Activated naive CD8-positive, alpha-beta T cell treated with anti-CD3 and anti-CD28 coated beads, Interleukin-2, amount 10 ng/mL, durations not matched to agents 7 days and 5 days (primary cell): Measurements from ENCODE around the gene CLCA4. TPM values are rescaled to one million over a fixed set of nuclear protein-coding genes. Genes with fewer than 3 reads are reported as not detected.
"Not testable (repeated sequence)": the region's sequence is repeated elsewhere in the genome, so short reads cannot be mapped to it uniquely, and the experiment has no call there.

Experiments
- ATAC-seq: fragments of 150-1000 bp; cut with Tn5 transposase; one replicate; pipeline ENCODE4 v1.10.0; 2021; ENCODE audit warnings: low read depth, moderate library complexity
- POLR2A ChIA-PET: fragments of 350-600 bp; sonication (Branson Sonifier 250); formaldehyde crosslinking; loops from one replicate; lab custom pipeline; 2021; ENCODE audit warnings: antibody characterized with exemption; lab: Charles Lee
- DNase-seq: peaks from one replicate; pipeline ENCODE4 v3.0.0; 2021
- H3K27ac Mint-ChIP-seq: one replicate; pipeline ENCODE4 v1.8.0; 2022; ENCODE audit warnings: mild to moderate bottlenecking, mixed read lengths
- H3K27me3 Mint-ChIP-seq: one replicate; pipeline ENCODE4 v1.8.0; 2022; ENCODE audit warnings: mild to moderate bottlenecking, moderate library complexity, mixed read lengths
- H3K36me3 Mint-ChIP-seq: one replicate; pipeline ENCODE4 v1.8.0; 2021; ENCODE audit warnings: mild to moderate bottlenecking, mixed read lengths
- H3K4me1 Mint-ChIP-seq: one replicate; pipeline ENCODE4 v1.8.0; 2021; ENCODE audit warnings: mixed read lengths
- H3K4me3 Mint-ChIP-seq: one replicate; pipeline ENCODE4 v1.8.0; 2022; ENCODE audit warnings: mild to moderate bottlenecking, moderate library complexity, mixed read lengths
- H3K9me3 Mint-ChIP-seq: one replicate; pipeline ENCODE4 v1.8.0; 2021; ENCODE audit warnings: mixed read lengths
- total RNA-seq, 2 experiments: library from RNA; stranded (reverse); gene quantifications; one replicate each; pipeline ENCODE4 v1.2.3, GENCODE V29; 2021

The CLCA4 gene, protein sequence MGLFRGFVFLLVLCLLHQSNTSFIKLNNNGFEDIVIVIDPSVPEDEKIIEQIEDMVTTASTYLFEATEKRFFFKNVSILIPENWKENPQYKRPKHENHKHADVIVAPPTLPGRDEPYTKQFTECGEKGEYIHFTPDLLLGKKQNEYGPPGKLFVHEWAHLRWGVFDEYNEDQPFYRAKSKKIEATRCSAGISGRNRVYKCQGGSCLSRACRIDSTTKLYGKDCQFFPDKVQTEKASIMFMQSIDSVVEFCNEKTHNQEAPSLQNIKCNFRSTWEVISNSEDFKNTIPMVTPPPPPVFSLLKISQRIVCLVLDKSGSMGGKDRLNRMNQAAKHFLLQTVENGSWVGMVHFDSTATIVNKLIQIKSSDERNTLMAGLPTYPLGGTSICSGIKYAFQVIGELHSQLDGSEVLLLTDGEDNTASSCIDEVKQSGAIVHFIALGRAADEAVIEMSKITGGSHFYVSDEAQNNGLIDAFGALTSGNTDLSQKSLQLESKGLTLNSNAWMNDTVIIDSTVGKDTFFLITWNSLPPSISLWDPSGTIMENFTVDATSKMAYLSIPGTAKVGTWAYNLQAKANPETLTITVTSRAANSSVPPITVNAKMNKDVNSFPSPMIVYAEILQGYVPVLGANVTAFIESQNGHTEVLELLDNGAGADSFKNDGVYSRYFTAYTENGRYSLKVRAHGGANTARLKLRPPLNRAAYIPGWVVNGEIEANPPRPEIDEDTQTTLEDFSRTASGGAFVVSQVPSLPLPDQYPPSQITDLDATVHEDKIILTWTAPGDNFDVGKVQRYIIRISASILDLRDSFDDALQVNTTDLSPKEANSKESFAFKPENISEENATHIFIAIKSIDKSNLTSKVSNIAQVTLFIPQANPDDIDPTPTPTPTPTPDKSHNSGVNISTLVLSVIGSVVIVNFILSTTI
- total RNA-seq, result not detected

- Mint-ChIP-seq H3K4me1 (no peaks in the 10 kb centered on the region), H3K36me3 (no peaks in the 10 kb centered on the region), H3K27ac (no peak within 1 kb of the TSS), H3K27me3 (peaks cover 4% of the 10 kb centered on the region), H3K4me3 (no peak within 1 kb of the TSS), H3K9me3 (peaks cover 1% of the 10 kb centered on the region)
- POLR2A ChIA-PET, result no interaction called here
- DNase-seq, result no peak
- no peak for ATAC-seq
Observed at GRCh38 chr1:86546787-86547221, at the start of gene CLCA4. Gene CLCA4, plus strand, starts transcription at chr1:86547078. Its CDS starts 42 bp downstream, at chr1:86547120.

DNA sequence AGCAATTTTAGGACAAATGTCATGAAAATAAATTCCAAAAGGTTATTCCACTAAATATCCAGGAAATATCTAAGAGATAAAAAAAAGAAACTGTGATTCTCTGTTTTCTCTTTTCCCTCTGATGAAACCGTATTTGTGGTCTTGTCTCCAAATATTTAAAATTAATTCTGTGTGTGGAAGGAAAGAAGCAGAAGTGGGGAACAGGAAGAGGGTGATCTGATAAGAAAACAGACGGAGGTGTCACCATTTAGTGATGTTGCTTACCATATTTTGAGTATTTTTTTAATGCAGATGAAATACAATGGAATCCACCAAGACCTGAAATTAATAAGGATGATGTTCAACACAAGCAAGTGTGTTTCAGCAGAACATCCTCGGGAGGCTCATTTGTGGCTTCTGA, 48.6 kb upstream of the CLCA4 start:
- Mint-ChIP-seq H3K27ac (no peak overlapping the region), H3K36me3 (no peaks in the 10 kb centered on the region), H3K9me3 (no peaks in the 10 kb centered on the region), H3K4me1 (peaks cover 10% of the 10 kb centered on the region), H3K4me3 (no peak overlapping the region), H3K27me3 (peaks cover 28% of the 10 kb centered on the region)
- no peak for DNase-seq
- ATAC-seq, result no peak
- POLR2A ChIA-PET, result no interaction called here

DNA sequence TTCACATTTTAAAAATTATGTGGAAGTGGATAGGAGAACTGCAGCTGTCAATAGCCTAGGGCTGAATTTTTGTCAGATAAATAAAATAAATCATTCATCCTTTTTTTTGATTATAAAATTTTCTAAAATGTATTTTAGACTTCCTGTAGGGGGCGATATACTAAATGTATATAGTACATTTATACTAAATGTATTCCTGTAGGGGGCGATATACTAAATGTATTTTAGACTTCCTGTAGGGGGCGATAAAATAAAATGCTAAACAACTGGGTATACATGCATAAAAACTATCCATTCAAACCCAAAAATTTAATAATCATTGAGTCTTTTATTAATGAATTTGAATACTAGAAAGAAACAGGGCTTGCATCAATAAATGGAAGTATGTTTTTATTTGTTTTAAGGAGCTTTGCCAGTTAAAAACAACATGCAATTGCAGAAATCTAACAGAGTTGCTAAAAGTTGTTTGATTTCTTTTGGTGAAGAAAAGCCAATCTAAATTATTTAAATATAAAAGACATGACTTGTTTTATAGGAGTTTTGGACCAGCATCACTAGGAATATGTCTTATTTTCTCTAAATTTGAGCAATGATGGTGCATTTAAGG, 46.8 kb upstream of the CLCA4 start:
- peaks cover 13% of the 10 kb centered on the region for H3K4me1 Mint-ChIP-seq
- no peak overlapping the region for H3K27ac Mint-ChIP-seq
- H3K4me3 Mint-ChIP-seq, result no peak overlapping the region
- no peaks in the 10 kb centered on the region for H3K9me3 Mint-ChIP-seq
- no peaks in the 10 kb centered on the region for H3K36me3 Mint-ChIP-seq
- H3K27me3 Mint-ChIP-seq, result peaks cover 28% of the 10 kb centered on the region
- ATAC-seq (no peak), DNase-seq (no peak)
- POLR2A ChIA-PET, result no interaction called here

DNA sequence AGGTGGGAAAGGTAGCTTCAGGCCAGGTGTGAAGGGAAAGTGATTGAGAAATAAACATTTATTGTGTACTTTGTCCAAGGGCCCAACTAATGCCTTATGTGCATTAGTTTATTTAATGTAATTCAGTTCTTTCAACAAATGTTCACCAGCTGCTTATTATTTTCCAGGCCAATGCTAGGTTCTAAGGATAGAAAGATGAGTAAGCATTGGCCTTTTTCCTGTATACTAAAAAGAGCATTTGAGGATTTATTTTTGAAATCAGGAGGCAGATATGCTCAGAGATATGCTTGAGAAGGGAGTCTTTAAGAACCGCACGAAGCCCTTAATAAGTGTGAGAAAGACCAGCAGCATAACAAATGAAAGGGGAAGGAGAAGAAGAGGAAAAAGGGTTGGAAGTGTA, 46.2 kb upstream of the CLCA4 start:
- Mint-ChIP-seq H3K4me1 (peaks cover 13% of the 10 kb centered on the region), H3K36me3 (no peaks in the 10 kb centered on the region), H3K27ac (no peak overlapping the region), H3K4me3 (no peak overlapping the region), H3K9me3 (no peaks in the 10 kb centered on the region), H3K27me3 (peaks cover 29% of the 10 kb centered on the region)
- POLR2A ChIA-PET, result no interaction called here
- DNase-seq (no peak), ATAC-seq (no peak)

- POLR2A ChIA-PET, result interaction anchor here (0.7 to 1.4 kb wide), 2 partner anchors 106 to 122 kb away, joined by 3 to 4 read pairs; partner anchors contain the start of gene ODF2L
- ATAC-seq, result peak; percentile 81
- Mint-ChIP-seq H3K4me1 (peaks cover 13% of the 10 kb centered on the region), H3K4me3 (peak overlapping the region; percentile 91), H3K27me3 (peaks cover 23% of the 10 kb centered on the region), H3K27ac (peak overlapping the region; percentile 49)
- peak; percentile 44 for DNase-seq
- not testable (repeated sequence) for H3K9me3 Mint-ChIP-seq, H3K36me3 Mint-ChIP-seq
Observed at GRCh38 chr1:86502125-86502646, 44.7 kb upstream of the CLCA4 start.

- no peak for DNase-seq
- POLR2A ChIA-PET, result interaction anchor here (0.7 to 1.4 kb wide), 2 partner anchors 107 to 123 kb away, joined by 3 to 4 read pairs; partner anchors contain the start of gene ODF2L
- peak; percentile 37 for ATAC-seq
- Mint-ChIP-seq H3K36me3 (no peaks in the 10 kb centered on the region), H3K27me3 (peaks cover 19% of the 10 kb centered on the region), H3K9me3 (no peaks in the 10 kb centered on the region), H3K4me3 (peak overlapping the region; percentile 91), H3K27ac (no peak overlapping the region), H3K4me1 (peaks cover 13% of the 10 kb centered on the region)
Observed at GRCh38 chr1:86502721-86503405, 44.0 kb upstream of the CLCA4 start.

GRCh38 chr1:86503406-86504136, 43.3 kb upstream of the CLCA4 start:
- DNase-seq (no peak), ATAC-seq (no peak)
- POLR2A ChIA-PET, result no interaction called here
- Mint-ChIP-seq H3K27me3 (peaks cover 13% of the 10 kb centered on the region), H3K36me3 (no peaks in the 10 kb centered on the region), H3K9me3 (no peaks in the 10 kb centered on the region), H3K27ac (no peak overlapping the region), H3K4me3 (peak overlapping the region; percentile 91), H3K4me1 (peaks cover 13% of the 10 kb centered on the region)

GRCh38 chr1:86504137-86504479, 42.8 kb upstream of the CLCA4 start:
- POLR2A ChIA-PET, result no interaction called here
- ATAC-seq (no peak), DNase-seq (no peak)
- Mint-ChIP-seq H3K4me1 (peaks cover 13% of the 10 kb centered on the region), H3K9me3 (no peaks in the 10 kb centered on the region), H3K27me3 (peaks cover 8% of the 10 kb centered on the region), H3K27ac (no peak overlapping the region), H3K4me3 (no peak overlapping the region), H3K36me3 (no peaks in the 10 kb centered on the region)

- Mint-ChIP-seq H3K36me3 (no peaks in the 10 kb centered on the region), H3K4me3 (no peak overlapping the region), H3K27ac (no peak overlapping the region), H3K9me3 (no peaks in the 10 kb centered on the region), H3K27me3 (peaks cover 7% of the 10 kb centered on the region), H3K4me1 (peaks cover 13% of the 10 kb centered on the region)
- POLR2A ChIA-PET, result no interaction called here
- DNase-seq, result no peak
- no peak for ATAC-seq
Observed at GRCh38 chr1:86504895-86505563, 41.8 kb upstream of the CLCA4 start.

DNA sequence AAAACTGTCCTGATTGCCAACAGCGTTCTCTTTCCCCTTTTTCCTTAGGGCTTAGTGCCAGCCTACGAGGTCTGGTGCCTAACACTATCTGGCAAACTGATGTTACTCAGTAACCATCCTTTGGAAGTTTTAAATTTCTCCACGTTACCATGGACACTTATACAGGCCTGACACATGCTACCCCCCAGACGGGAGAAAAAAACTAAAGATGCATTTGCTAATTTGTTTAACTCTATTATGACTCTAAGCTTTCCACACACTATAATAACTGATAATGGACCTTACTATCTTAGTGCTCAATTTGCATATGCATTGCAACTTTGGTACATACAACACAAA, 41.3 kb upstream of the CLCA4 start:
- Mint-ChIP-seq H3K4me3 (no peak overlapping the region), H3K27ac (no peak overlapping the region), H3K27me3 (peaks cover 7% of the 10 kb centered on the region), H3K4me1 (peaks cover 13% of the 10 kb centered on the region), H3K36me3 (no peaks in the 10 kb centered on the region), H3K9me3 (no peaks in the 10 kb centered on the region)
- POLR2A ChIA-PET, result no interaction called here
- no peak for DNase-seq
- ATAC-seq, result no peak

DNA sequence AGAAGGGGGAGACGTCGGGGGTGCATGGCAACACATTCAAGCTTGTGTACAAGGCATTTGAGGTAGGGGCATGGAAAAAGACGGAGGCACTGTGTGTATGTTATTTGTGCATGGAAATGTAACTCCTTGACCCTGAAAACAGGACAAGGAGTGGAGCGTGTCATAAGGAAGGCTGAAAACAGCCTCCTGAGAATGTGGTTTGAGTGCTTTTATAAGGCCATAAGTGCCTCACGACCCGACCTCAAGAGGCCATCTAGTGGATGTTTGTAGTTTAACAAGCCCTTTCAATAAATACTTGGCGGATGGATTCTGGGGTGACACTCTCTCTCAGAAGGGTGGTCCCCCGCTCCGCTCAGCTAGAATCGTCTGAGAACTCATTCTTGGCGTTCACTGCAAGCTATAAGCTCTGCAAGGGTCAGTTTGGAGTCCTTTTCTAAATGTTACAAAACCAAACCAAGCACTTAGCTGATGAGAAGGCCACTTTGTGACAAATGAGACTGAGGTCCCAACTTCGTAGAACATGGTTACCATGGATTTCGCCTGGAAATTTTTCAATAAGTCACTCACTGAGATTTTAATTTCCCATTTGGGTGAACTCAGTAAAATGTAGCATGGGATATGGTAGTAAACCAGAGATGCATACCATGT, 38.8 kb upstream of the CLCA4 start:
- H3K27ac Mint-ChIP-seq, result no peak overlapping the region
- POLR2A ChIA-PET, result no interaction called here
- H3K4me3 Mint-ChIP-seq, result no peak overlapping the region
- peaks cover 4% of the 10 kb centered on the region for H3K4me1 Mint-ChIP-seq
- no peaks in the 10 kb centered on the region for H3K36me3 Mint-ChIP-seq
- DNase-seq, result no peak
- no peak for ATAC-seq
- peaks cover 2% of the 10 kb centered on the region for H3K27me3 Mint-ChIP-seq
- no peaks in the 10 kb centered on the region for H3K9me3 Mint-ChIP-seq
